K562 (cell line): ENCODE measurements around the gene CXCL16. TPM values are rescaled to one million over a fixed set of nuclear protein-coding genes. Genes with fewer than 3 reads are reported as not detected.

Experiments
- ATAC-seq: fragments of 200-7000 bp; cut with Tn5 transposase; 3 replicates; pipeline ENCODE4 v1.9.1; 2020; ENCODE audit warnings: moderate library complexity
- BruUV-seq: library from RNA; stranded (reverse); fragments of 400-500 nt; replicated peaks from 2 replicates; lab custom pipeline; 2021; lab: Mats Ljungman, UMichigan
- CTCF ChIA-PET: fragments of 300-600 bp; formaldehyde crosslinking; extraction: SDS; loops from one replicate; lab custom pipeline; 2021; ENCODE audit warnings: low intra/inter-chr PET ratio; lab: Yijun Ruan, JAX
- POLR2A ChIA-PET: fragments of 300-600, 350-650 bp; sonication (Branson Sonifier 250); formaldehyde crosslinking; extraction: SDS; loops from one replicate; lab custom pipeline; 2021; ENCODE audit warnings: antibody characterized with exemption, inconsistent platforms; lab: Yijun Ruan, JAX
- DNase-seq, 4 experiments: peaks; one replicate each; pipeline versions ENCODE4 v3.0.0 to v3.0.0-alpha.2; 2011 to 2018; ENCODE audit warnings: low spot score in 3 of 4, mixed read lengths in 3 of 4; ENCODE audit errors: extremely low read depth in 1 of 4
- FAIRE-seq: peaks from 2 replicates; lab custom pipeline; 2011; peaks lifted over from hg19 to GRCh38; lab: Jason Lieb, UNC
- H2AFZ ChIP-seq: 2 replicates; pipeline ENCODE4 v1.6.0; 2011; ENCODE audit warnings: low read depth, low read length, control low read depth, inconsistent platforms
- H3K27ac ChIP-seq: fragments of 200-600 bp; 3 replicates; pipeline ENCODE4 v1.8.0; 2011; ENCODE audit warnings: low read depth, mild to moderate bottlenecking, control low read depth, inconsistent platforms, low read length, moderate library complexity, mixed read lengths; ENCODE audit errors: extremely low read depth
- H3K27me3 ChIP-seq, 2 experiments: fragments of 300-600 bp in 1 of 2; 2 replicates in 1 of 2; 3 replicates in 1 of 2; pipeline versions ENCODE4 v1.6.0 to v1.8.0; 2011; ENCODE audit warnings: inconsistent platforms in 2 of 2, low read length in 2 of 2, mild to moderate bottlenecking in 1 of 2, mixed read lengths in 1 of 2, moderate library complexity in 1 of 2; ENCODE audit not compliant: control insufficient read depth in 2 of 2, insufficient read depth in 2 of 2
- H3K36me3 ChIP-seq: fragments of 300-600 bp; 3 replicates; pipeline ENCODE4 v1.8.0; 2011; ENCODE audit warnings: mild to moderate bottlenecking, low read length, inconsistent platforms; ENCODE audit not compliant: control insufficient read depth, insufficient read depth
- H3K4me1 ChIP-seq, 2 experiments: fragments of 200-600 bp in 1 of 2; replicated peaks in 1 of 2; 2 replicates in 1 of 2; 3 replicates in 1 of 2; pipeline versions ENCODE4 v1.5.1 to v1.8.0; 2011; ENCODE audit warnings: inconsistent platforms in 2 of 2, low read length in 2 of 2, mild to moderate bottlenecking in 1 of 2, mixed read lengths in 1 of 2, moderate library complexity in 1 of 2; ENCODE audit not compliant: control insufficient read depth in 2 of 2, insufficient read depth in 2 of 2
- H3K4me2 ChIP-seq: 2 replicates; pipeline ENCODE4 v1.6.1; 2011; ENCODE audit warnings: low read length, control low read depth, inconsistent platforms, mixed read lengths; ENCODE audit not compliant: insufficient read depth
- H3K4me3 ChIP-seq: fragments of 200-600 bp; sonication (generic), shearing (Covaris generic); 2 replicates; pipeline ENCODE4 v1.5.1; 2016; ENCODE audit warnings: control low read depth, inconsistent platforms
- H3K79me2 ChIP-seq: fragments of 200-600 bp; 3 replicates; pipeline ENCODE4 v1.8.0; 2011; ENCODE audit warnings: low read length, inconsistent platforms; ENCODE audit not compliant: control insufficient read depth, insufficient read depth
- H3K9ac ChIP-seq, 2 experiments: 2 replicates each; pipeline versions ENCODE4 v1.6.0 to v1.6.1; 2011; ENCODE audit warnings: low read depth in 2 of 2, low read length in 2 of 2, control low read depth in 1 of 2, inconsistent platforms in 1 of 2, mild to moderate bottlenecking in 1 of 2, mixed read lengths in 1 of 2; ENCODE audit not compliant: insufficient read depth in 1 of 2
- H3K9me1 ChIP-seq: one replicate; pipeline ENCODE4 v1.6.0; 2011; ENCODE audit warnings: inconsistent platforms, mild to moderate bottlenecking, low read length, moderate library complexity; ENCODE audit not compliant: control insufficient read depth, insufficient read depth
- H3K9me3 ChIP-seq: replicated peaks from 2 replicates; pipeline ENCODE4 v1.5.1; 2011; ENCODE audit warnings: low read depth, low read length, inconsistent platforms; ENCODE audit not compliant: control insufficient read depth, insufficient read depth
- H4K20me1 ChIP-seq: replicated peaks from 2 replicates; pipeline ENCODE4 v1.6.1; 2011; ENCODE audit warnings: low read length, inconsistent platforms, mixed read lengths; ENCODE audit not compliant: control insufficient read depth, insufficient read depth
- C11orf30 ChIP-seq: fragments of 450-650 bp; IDR thresholded peaks from 2 replicates; pipeline ENCODE4 v1.6.1; 2016; ENCODE audit warnings: low read depth, mild to moderate bottlenecking
- GTF2A2 ChIP-seq: IDR thresholded peaks from 2 replicates; pipeline ENCODE4 v1.6.1; 2016; ENCODE audit warnings: mild to moderate bottlenecking, missing genetic modification characterization, missing compliant biosample characterization
- HMGN3 ChIP-seq: IDR thresholded peaks from 2 replicates; pipeline ENCODE4 v1.6.1; 2011; ENCODE audit warnings: borderline replicate concordance, low read depth, mild to moderate bottlenecking, mixed read lengths, low read length; ENCODE audit not compliant: insufficient read length; ENCODE audit errors: extremely low read depth
- NFIC ChIP-seq: fragments of 450-650 bp; IDR thresholded peaks from 2 replicates; pipeline ENCODE4 v1.6.1; 2017; ENCODE audit warnings: mild to moderate bottlenecking, inconsistent platforms
- PBX2 ChIP-seq, 2 experiments: IDR thresholded peaks in 1 of 2; conservative IDR thresholded peaks in 1 of 2; 2 replicates each; pipeline ENCODE4 v1.6.1; 2016; ENCODE audit warnings: low read depth in 2 of 2, mild to moderate bottlenecking in 1 of 2, missing compliant biosample characterization in 1 of 2, missing genetic modification characterization in 1 of 2, moderate library complexity in 1 of 2
- POLR2G ChIP-seq: fragments of 200-400 bp; formaldehyde crosslinking; IDR thresholded peaks from 2 replicates; pipeline ENCODE4 v1.6.1; 2017; ENCODE audit warnings: low read depth, mild to moderate bottlenecking, antibody characterized with exemption, low read length, moderate library complexity
- RAD51 ChIP-seq: fragments of 450-650 bp; IDR thresholded peaks from 2 replicates; pipeline ENCODE4 v1.7.1; 2016; ENCODE audit warnings: low read depth, mild to moderate bottlenecking, borderline replicate concordance
- SP1 ChIP-seq: sonication (generic); formaldehyde crosslinking; IDR thresholded peaks from 2 replicates; pipeline ENCODE4 v1.8.1; 2022; ENCODE audit warnings: mild to moderate bottlenecking, missing genetic modification reagents
- UBTF ChIP-seq, 2 experiments: IDR thresholded peaks; 2 replicates each; pipeline ENCODE4 v1.6.1; 2012; ENCODE audit warnings: improper control_type of control experiment in 2 of 2, low read depth in 2 of 2, low read length in 2 of 2, borderline replicate concordance in 1 of 2
- ZNF444 ChIP-seq: fragments of 250-450 bp; sonication (Bioruptor Pico); IDR thresholded peaks from 2 replicates; pipeline ENCODE4 v1.4.0; 2020; ENCODE audit warnings: mild to moderate bottlenecking, moderate library complexity
- WGBS: fragments of 100-300 bp; shearing (Covaris generic); methylation state at CpG from one replicate; pipeline ENCODE4 v1.1.6; 2016; ENCODE audit warnings: low coverage, mixed read lengths; ENCODE audit not compliant: insufficient coverage; ENCODE audit errors: missing lambda C conversion rate; 5-methylcytosine and 5-hydroxymethylcytosine counted together
- in situ Hi-C: fragments of 300-500 bp; cut with MboI; formaldehyde crosslinking; loops from 4 replicates; pipeline ENCODE4 v1.15.0; 2018; ENCODE audit warnings: inconsistent platforms, mixed read lengths
- intact Hi-C: fragments of 100-400 bp; cut with micrococcal nuclease; formaldehyde crosslinking; loops from 2 replicates; pipeline ENCODE4 v1.14.2; 2022
- polyA plus RNA-seq, 8 experiments: library from polyadenylated mRNA; depleted of rRNA in 4 of 8; stranded (reverse) in 5 of 8; unstranded in 3 of 8; fragments of >200 nt; fragmentation: Nextera tagmentation in 2 of 8; fragmentation: Illumina TruSeq in 1 of 8; extraction: Ambion mirVana in 2 of 8; extraction: Trizol in 1 of 8; gene quantifications; 2 replicates each; pipeline versions ENCODE4 v1.2.1 to v1.2.3, GENCODE V29; 2011 to 2014; ENCODE audit warnings: inconsistent platforms in 1 of 8, missing spikeins in 1 of 8
- total RNA-seq, 7 experiments: library from RNA; depleted of rRNA in 6 of 7; stranded (reverse); fragments of >200 nt in 6 of 7; fragmentation: Illumina TruSeq in 2 of 7; extraction: Trizol in 2 of 7; gene quantifications; 2 replicates each; pipeline versions ENCODE4 v1.2.1 to v1.2.3, GENCODE V29; 2011 to 2021; ENCODE audit warnings: low replicate concordance in 1 of 7

Gene CXCL16
- total and polyA plus RNA-seq, 9 of the 15 experiments (the other 6 are each of a cell fraction or from before 2014, with no cell fraction given), result 0.05 to 0.68 (median 0.22) TPM; not detected in 2

- Histone ChIP-seq H3K79me2 (no peaks in the 10 kb centered on the region), H4K20me1 (0 out of 2 replicates have a peak, but pooled peaks cover 4% of the 10 kb centered on the region), H3K9me3 (no peaks in the 10 kb centered on the region), H3K4me1 (peaks cover 2 to 14% of the 10 kb centered on the region in 2 experiments; a peak in 4 of 5 replicates), H3K4me3 (no peak overlapping the region), H3K27ac (no peak overlapping the region), H3K36me3 (no peaks in the 10 kb centered on the region), H3K27me3 (no peaks in the 10 kb centered on the region), H3K4me2 (no peak overlapping the region), H3K9ac (no peak overlapping the region), H3K9me1 (no peaks in the 10 kb centered on the region), H2AFZ (no peak overlapping the region)
- TF ChIP-seq GTF2A2 (tag), result no peak
- no peak for TF ChIP-seq UBTF (IDR thresholded peaks at IDR 0.05; ENCODE audit: borderline replicate concordance in 1 of 2, low read depth in 2 of 2, low read length in 2 of 2)
- TF ChIP-seq NFIC, result no peak
- TF ChIP-seq ZNF444, result no peak
- no peak for TF ChIP-seq POLR2G
- TF ChIP-seq C11orf30, result no peak
- no peak for TF ChIP-seq PBX2 (CRISPR knock-in tag; IDR thresholded peaks at IDR 0.05; ENCODE audit: low read depth)
- TF ChIP-seq PBX2 (tag; conservative IDR thresholded peaks at IDR 0.05; ENCODE audit: low read depth), result no peak
- TF ChIP-seq RAD51, result no peak
- TF ChIP-seq SP1 (CRISPR knock-in tag), result no peak
- no peak for TF ChIP-seq HMGN3
- POLR2A ChIA-PET, result interaction anchor here (1.1 kb wide), 1 partner anchor 8 kb away, joined by 3 read pairs; no protein-coding TSS in a partner anchor
- DNase-seq (no peak), ATAC-seq (no peak), FAIRE-seq (no peak)
- intact Hi-C loops, result no loop called here
- in situ Hi-C loops, result no loop called here
- 83% methylated on average over 2 of the region's 10 CpGs for WGBS
- BruUV-seq, result no TSS peak
- CTCF ChIA-PET, result no interaction called here
These were observed 23.6 kb downstream of the CXCL16 start for GRCh38 chr17:4716081-4716480.
